ENCODE measurements around the gene MAP3K4. TPM values are rescaled to one million over a fixed set of nuclear protein-coding genes. Genes with fewer than 3 reads are reported as not detected.

MAP3K4 gene
- total RNA-seq, 4 donors from 2014 or later = 24.3 to 99.0 (median 37.4) TPM

- no peaks in the 10 kb centered on the region for H3K4me1 ChIP-seq
- H3K27ac ChIP-seq = no peak overlapping the region
- peaks cover 0 to 3% (median 0%) of the 10 kb centered on the region in 3 donors for H3K36me3 ChIP-seq
- H3K9me3 ChIP-seq = no peaks in the 10 kb centered on the region
- DNase-seq = no peak
- H3K27me3 ChIP-seq = no peaks in the 10 kb centered on the region
- no peak for TF ChIP-seq POLR2A (IDR thresholded peaks at IDR 0.05)
- TF ChIP-seq CTCF (IDR thresholded peaks at IDR 0.05) = no peak
- no peak overlapping the region for H3K4me3 ChIP-seq
These were observed 149.6 kb downstream of the MAP3K4 start for GRCh38 chr6:161141173-161141572.

GRCh38 chr6:161142957-161143296, 151.4 kb downstream of the MAP3K4 start:
- H3K4me1 ChIP-seq = no peaks in the 10 kb centered on the region
- H3K27ac ChIP-seq = no peak overlapping the region
- H3K27me3 ChIP-seq = no peaks in the 10 kb centered on the region
- no peak for DNase-seq
- TF ChIP-seq POLR2A (IDR thresholded peaks at IDR 0.05) = no peak
- no peak for TF ChIP-seq CTCF (IDR thresholded peaks at IDR 0.05)
- H3K9me3 ChIP-seq = no peaks in the 10 kb centered on the region
- no peaks in the 10 kb centered on the region for H3K36me3 ChIP-seq
- no peak overlapping the region for H3K4me3 ChIP-seq

GRCh38 chr6:161143663-161144430, 152.3 kb downstream of the MAP3K4 start:
- TF ChIP-seq POLR2A (IDR thresholded peaks at IDR 0.05) (no peak), CTCF (IDR thresholded peaks at IDR 0.05) (no peak)
- no peak for DNase-seq
- peaks cover 0 to 9% (median 0%) of the 10 kb centered on the region in 3 donors for H3K36me3 ChIP-seq
- H3K4me1 ChIP-seq = no peaks in the 10 kb centered on the region
- no peak overlapping the region for H3K4me3 ChIP-seq
- H3K9me3 ChIP-seq = no peaks in the 10 kb centered on the region
- no peak overlapping the region for H3K27ac ChIP-seq
- no peaks in the 10 kb centered on the region for H3K27me3 ChIP-seq

GRCh38 chr6:161150136-161150535, 158.6 kb downstream of the MAP3K4 start:
- no peak for DNase-seq
- H3K36me3 ChIP-seq = peaks cover 0 to 9% (median 0%) of the 10 kb centered on the region in 3 donors
- no peak for TF ChIP-seq POLR2A (IDR thresholded peaks at IDR 0.05)
- no peak for TF ChIP-seq CTCF (IDR thresholded peaks at IDR 0.05)
- no peaks in the 10 kb centered on the region for H3K27me3 ChIP-seq
- no peak overlapping the region for H3K27ac ChIP-seq
- no peaks in the 10 kb centered on the region for H3K4me1 ChIP-seq
- no peaks in the 10 kb centered on the region for H3K9me3 ChIP-seq
- H3K4me3 ChIP-seq = no peak overlapping the region

- DNase-seq = no peak
- no peaks in the 10 kb centered on the region for H3K9me3 ChIP-seq
- TF ChIP-seq POLR2A (IDR thresholded peaks at IDR 0.05) = no peak
- TF ChIP-seq CTCF (IDR thresholded peaks at IDR 0.05) = no peak
- H3K4me1 ChIP-seq = no peaks in the 10 kb centered on the region
- no peak overlapping the region for H3K27ac ChIP-seq
- no peak overlapping the region for H3K4me3 ChIP-seq
- H3K27me3 ChIP-seq = no peaks in the 10 kb centered on the region
- peaks cover 0 to 9% (median 0%) of the 10 kb centered on the region in 3 donors for H3K36me3 ChIP-seq
These were observed 159.0 kb downstream of the MAP3K4 start for GRCh38 chr6:161150566-161150965.

All from Peyer's patch (tissue), 4 donors.